Suprapubic skin (tissue), 4 donors: Measurements from ENCODE around the gene P3H1. TPM values are rescaled to one million over a fixed set of nuclear protein-coding genes. Genes with fewer than 3 reads are reported as not detected.
"Not testable (repeated sequence)": the region's sequence is repeated elsewhere in the genome, so short reads cannot be mapped to it uniquely, and the experiment has no call there.

ENCODE experiments used
- DNase-seq, 2 donors: peaks; one replicate each; pipeline ENCODE4 v3.0.0-alpha.2; 2019; ENCODE audit warnings: low spot score in 2 of 2
- H3K27ac ChIP-seq: fragments of 200-600 bp; sonication (generic); one replicate; pipeline ENCODE4 v1.5.1; 2019
- H3K27me3 ChIP-seq: fragments of 200-600 bp; sonication (generic); one replicate; pipeline ENCODE4 v1.5.1; 2019
- H3K36me3 ChIP-seq: fragments of 200-600 bp; sonication (generic); one replicate; pipeline ENCODE4 v1.5.1; 2019
- H3K4me1 ChIP-seq: fragments of 200-600 bp; sonication (generic); one replicate; pipeline ENCODE4 v1.5.1; 2019
- H3K4me3 ChIP-seq: fragments of 200-600 bp; sonication (generic); one replicate; pipeline ENCODE4 v1.5.1; 2019; ENCODE audit warnings: mild to moderate bottlenecking
- H3K9me3 ChIP-seq: fragments of 200-600 bp; sonication (generic); one replicate; pipeline ENCODE4 v1.5.1; 2019
- EP300 ChIP-seq: sonication (generic); formaldehyde crosslinking; IDR thresholded peaks from one replicate; pipeline ENCODE4 v1.6.1; 2017; ENCODE audit warnings: antibody characterized with exemption
- POLR2A ChIP-seq, 2 donors: fragments of 450-650 bp; IDR thresholded peaks; one replicate each; pipeline ENCODE4 v1.6.1; 2017; ENCODE audit warnings: antibody characterized with exemption in 2 of 2, mild to moderate bottlenecking in 2 of 2, moderate library complexity in 2 of 2
- POLR2AphosphoS5 ChIP-seq, 3 donors: sonication (generic); formaldehyde crosslinking; IDR thresholded peaks; one replicate each; pipeline ENCODE4 v1.6.1; 2017; ENCODE audit warnings: antibody characterized with exemption in 3 of 3
- WGBS: methylation state at CpG from one replicate; pipeline ENCODE4 v1.1.5; 2018; 5-methylcytosine and 5-hydroxymethylcytosine counted together
- total RNA-seq, 4 donors: library from RNA; depleted of rRNA; stranded (reverse); fragments of >200 nt; gene quantifications; one replicate each; pipeline ENCODE4 v1.1.0, GENCODE V29; 2016
- TF ChIP-seq, protein P1 (sequence below), 2 donors: fragments of 200-600 bp in 1 of 2; fragments of 450-650 bp in 1 of 2; sonication (generic) in 1 of 2; IDR thresholded peaks; one replicate each; pipeline ENCODE4 v1.5.1; 2016 to 2019; ENCODE audit warnings: antibody characterized with exemption in 2 of 2, mild to moderate bottlenecking in 1 of 2, moderate library complexity in 1 of 2

Gene P3H1
- total RNA-seq, 4 donors from 2014 or later, result 12.5 to 19.8 (median 16.1) TPM

- H3K4me3 ChIP-seq, result no peak overlapping the region
- TF ChIP-seq POLR2A (IDR thresholded peaks at IDR 0.05) (no peak), POLR2AphosphoS5 (IDR thresholded peaks at IDR 0.05) (no peak), EP300 (no peak)
- TF ChIP-seq, protein P1, sequence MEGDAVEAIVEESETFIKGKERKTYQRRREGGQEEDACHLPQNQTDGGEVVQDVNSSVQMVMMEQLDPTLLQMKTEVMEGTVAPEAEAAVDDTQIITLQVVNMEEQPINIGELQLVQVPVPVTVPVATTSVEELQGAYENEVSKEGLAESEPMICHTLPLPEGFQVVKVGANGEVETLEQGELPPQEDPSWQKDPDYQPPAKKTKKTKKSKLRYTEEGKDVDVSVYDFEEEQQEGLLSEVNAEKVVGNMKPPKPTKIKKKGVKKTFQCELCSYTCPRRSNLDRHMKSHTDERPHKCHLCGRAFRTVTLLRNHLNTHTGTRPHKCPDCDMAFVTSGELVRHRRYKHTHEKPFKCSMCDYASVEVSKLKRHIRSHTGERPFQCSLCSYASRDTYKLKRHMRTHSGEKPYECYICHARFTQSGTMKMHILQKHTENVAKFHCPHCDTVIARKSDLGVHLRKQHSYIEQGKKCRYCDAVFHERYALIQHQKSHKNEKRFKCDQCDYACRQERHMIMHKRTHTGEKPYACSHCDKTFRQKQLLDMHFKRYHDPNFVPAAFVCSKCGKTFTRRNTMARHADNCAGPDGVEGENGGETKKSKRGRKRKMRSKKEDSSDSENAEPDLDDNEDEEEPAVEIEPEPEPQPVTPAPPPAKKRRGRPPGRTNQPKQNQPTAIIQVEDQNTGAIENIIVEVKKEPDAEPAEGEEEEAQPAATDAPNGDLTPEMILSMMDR (IDR thresholded peaks at IDR 0.05), result no peak
- H3K9me3 ChIP-seq, result peaks cover 9% of the 10 kb centered on the region
- H3K27ac ChIP-seq, result no peak overlapping the region
- no peaks in the 10 kb centered on the region for H3K4me1 ChIP-seq
- no peak for DNase-seq
- H3K27me3 ChIP-seq, result no peaks in the 10 kb centered on the region
- peaks cover 13% of the 10 kb centered on the region for H3K36me3 ChIP-seq
Measured at GRCh38 chr1:42713293-42713692, 53.5 kb downstream of the P3H1 start.

DNA sequence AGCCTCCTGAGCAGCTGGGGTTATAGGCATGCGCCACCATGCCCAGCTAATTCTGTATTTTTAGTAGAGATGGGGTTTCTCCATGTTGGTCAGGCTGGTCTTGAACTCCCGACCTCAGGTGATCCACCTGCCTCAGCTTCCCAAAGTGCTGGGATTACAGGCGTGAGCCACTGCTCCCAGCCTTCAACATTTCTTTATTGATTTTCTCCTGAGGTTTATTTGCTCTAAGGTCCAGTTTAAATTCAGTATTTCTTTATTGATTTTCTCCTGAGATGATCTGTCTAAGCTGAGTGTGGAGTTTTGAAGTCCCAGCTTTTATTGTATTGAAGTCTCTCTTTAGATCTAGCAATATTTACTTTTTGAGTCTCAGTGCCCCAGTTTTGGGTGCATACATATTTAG is 54.0 kb downstream of the P3H1 start:
- not testable (repeated sequence) for H3K27me3 ChIP-seq, H3K4me1 ChIP-seq, DNase-seq, H3K9me3 ChIP-seq, H3K4me3 ChIP-seq, H3K27ac ChIP-seq
- 95% methylated on average over 3 of the region's 3 CpGs for WGBS
- peaks cover 14% of the 10 kb centered on the region for H3K36me3 ChIP-seq

DNA sequence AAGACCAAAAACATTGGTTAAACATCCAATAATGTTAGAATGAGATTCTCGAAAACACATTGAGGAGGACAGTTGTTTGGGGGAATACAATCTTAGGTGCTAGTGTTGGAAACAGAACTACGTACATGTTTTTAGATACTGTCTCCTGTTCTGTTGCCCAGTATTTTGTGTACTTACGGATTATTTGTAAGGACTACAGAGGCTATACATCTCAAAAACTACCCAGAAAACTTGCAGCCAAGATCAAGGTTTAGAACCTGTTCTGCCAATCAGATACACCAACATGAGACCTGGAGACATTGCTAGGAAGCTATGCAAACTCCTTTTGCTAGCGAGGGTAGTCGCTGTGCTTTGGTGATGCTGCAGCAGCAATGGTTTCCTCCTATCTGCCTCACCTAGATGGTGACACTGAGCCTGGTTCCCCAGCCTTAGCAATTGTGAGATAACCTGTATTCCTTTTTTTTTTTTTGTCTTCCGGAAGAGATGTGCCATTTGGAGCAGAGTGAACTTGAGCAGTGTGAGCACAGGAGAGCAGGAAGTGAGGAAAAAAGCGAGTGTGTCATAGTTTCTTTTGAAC is 62.9 kb downstream of the P3H1 start:
- no peak for DNase-seq
- WGBS, result 93% methylated on average over 7 of the region's 7 CpGs
- Histone ChIP-seq H3K9me3 (no peaks in the 10 kb centered on the region), H3K4me3 (no peak overlapping the region), H3K4me1 (no peaks in the 10 kb centered on the region), H3K36me3 (peaks cover 82% of the 10 kb centered on the region), H3K27ac (no peak overlapping the region), H3K27me3 (no peaks in the 10 kb centered on the region)
- no peak for TF ChIP-seq POLR2AphosphoS5 (IDR thresholded peaks at IDR 0.05)
- TF ChIP-seq, protein P1 (IDR thresholded peaks at IDR 0.05), result no peak
- no peak for TF ChIP-seq POLR2A (IDR thresholded peaks at IDR 0.05)

DNA sequence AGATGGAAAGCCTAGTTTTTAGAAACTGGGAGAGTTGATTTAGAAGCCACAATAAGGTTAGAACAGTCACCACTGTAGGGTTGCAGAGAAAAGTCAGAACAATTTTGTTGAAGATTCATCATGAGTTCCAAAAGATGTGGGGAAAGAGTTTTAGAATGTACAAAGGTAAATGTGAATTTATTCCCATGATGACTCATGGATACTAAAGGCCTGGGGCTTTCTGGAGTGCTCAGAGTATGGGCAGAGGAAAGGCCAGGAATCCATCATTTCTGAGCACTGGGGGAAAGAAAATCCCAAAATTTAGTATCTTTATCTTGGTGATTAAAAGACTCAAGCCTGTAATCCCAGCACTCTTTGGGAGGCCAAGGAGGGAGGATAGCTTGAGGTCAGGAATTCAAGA is 66.8 kb downstream of the P3H1 start:
- DNase-seq, result no peak
- H3K27ac ChIP-seq, result no peak overlapping the region
- H3K27me3 ChIP-seq, result no peaks in the 10 kb centered on the region
- H3K36me3 ChIP-seq, result peaks cover 93% of the 10 kb centered on the region
- no peaks in the 10 kb centered on the region for H3K4me1 ChIP-seq
- no peak for TF ChIP-seq POLR2AphosphoS5 (IDR thresholded peaks at IDR 0.05)
- TF ChIP-seq POLR2A (IDR thresholded peaks at IDR 0.05), result no peak
- TF ChIP-seq, protein P1 (IDR thresholded peaks at IDR 0.05), result no peak
- TF ChIP-seq EP300, result no peak
- H3K4me3 ChIP-seq, result no peak overlapping the region
- no peaks in the 10 kb centered on the region for H3K9me3 ChIP-seq

- DNase-seq, result no peak
- WGBS, result 95% methylated on average over 4 of the region's 4 CpGs
- Histone ChIP-seq H3K9me3 (no peaks in the 10 kb centered on the region), H3K4me3 (no peak overlapping the region), H3K27me3 (no peaks in the 10 kb centered on the region), H3K27ac (no peak overlapping the region), H3K36me3 (peaks cover 79% of the 10 kb centered on the region), H3K4me1 (peaks cover 10% of the 10 kb centered on the region)
- TF ChIP-seq POLR2AphosphoS5 (IDR thresholded peaks at IDR 0.05) (no peak), POLR2A (IDR thresholded peaks at IDR 0.05) (no peak), EP300 (no peak)
- TF ChIP-seq, protein P1 (IDR thresholded peaks at IDR 0.05), result no peak
Measured at GRCh38 chr1:42698081-42698813, 68.6 kb downstream of the P3H1 start.

Other genes with a start within 250 kb of the P3H1 start
- 10 to 100 TPM; 28.6 to 34.4 (median 29.9) TPM for gene PPIH, start 108.6 kb downstream of the P3H1 start, total RNA-seq
- 100 to 1,000 TPM; 327 to 396 (median 357) TPM for gene YBX1, start 84.6 kb downstream of the P3H1 start, total RNA-seq
- gene CLDN19, start 26.8 kb downstream of the P3H1 start, total RNA-seq, result under 1 TPM in 3 of 4 donors, not detected in 1; 0.38 to 0.98 (median 0.44) TPM
- 1 to 10 TPM; 2.2 to 7.6 (median 3.1) TPM for gene C1orf50, start 221 bp upstream of the P3H1 start, total RNA-seq
- gene TMEM269, start 18.0 kb upstream of the P3H1 start, total RNA-seq, result under 1 TPM in 3 of 4 donors, not detected in 1; 0.11 to 0.17 (median 0.16) TPM
- gene ERMAP, start 50.1 kb upstream of the P3H1 start, total RNA-seq, result 10 to 100 TPM in 3 of 4 donors, 1 to 10 TPM in 1; 8.9 to 26.2 (median 14.1) TPM
- gene SVBP, start 50.4 kb upstream of the P3H1 start, total RNA-seq, result 10 to 100 TPM in 3 of 4 donors, 1 to 10 TPM in 1; 6.8 to 21.8 (median 13.9) TPM
- 10 to 100 TPM in 3 of 4 donors, 1 to 10 TPM in 1; 6.5 to 15.4 (median 12.1) TPM for gene ZNF691, start 79.6 kb upstream of the P3H1 start, total RNA-seq
- gene SLC2A1, start 191.8 kb upstream of the P3H1 start, total RNA-seq, result 1,000 to 10,000 TPM in 1 of 4 donors, 100 to 1,000 TPM in 3; 466 to 1,239 (median 686) TPM